HG02973 (cell line): ENCODE data around the gene ARHGAP29.

Experiments used
- ATAC-seq: cut with Tn5 transposase; IDR thresholded peaks from one replicate; pipeline ENCODE4 v1.9.1; 2021; ENCODE audit warnings: moderate library complexity; ENCODE audit not compliant: unreplicated experiment

ARHGAP29 gene

GRCh38 chr1:94260635-94261387 is 23.4 kb upstream of the ARHGAP29 start:
- no peak for ATAC-seq

GRCh38 chr1:94259635-94260289 is 22.4 kb upstream of the ARHGAP29 start:
- ATAC-seq = no peak

DNA sequence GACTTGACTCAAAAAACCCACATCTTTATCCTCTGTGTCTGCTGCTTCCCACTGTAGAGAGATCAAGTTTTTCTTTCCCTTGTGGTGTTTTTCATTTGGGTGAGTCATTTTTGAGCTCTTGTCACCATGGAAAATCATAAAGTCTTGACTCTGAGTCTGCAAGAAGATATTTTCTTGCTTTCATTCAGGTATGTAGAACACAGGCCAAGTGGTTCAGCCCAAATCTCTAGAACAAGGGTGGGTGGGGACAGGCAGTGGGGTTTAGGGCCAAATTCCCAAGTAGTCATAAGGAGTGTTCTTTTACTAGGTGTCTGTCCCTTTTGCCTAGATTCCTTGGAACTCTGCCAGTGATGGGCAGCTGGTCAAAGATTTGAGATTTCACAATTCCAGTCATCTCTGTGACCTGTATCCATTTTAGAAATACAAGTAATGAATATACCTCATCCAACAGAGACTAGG is 21.5 kb upstream of the ARHGAP29 start:
- no peak for ATAC-seq

DNA sequence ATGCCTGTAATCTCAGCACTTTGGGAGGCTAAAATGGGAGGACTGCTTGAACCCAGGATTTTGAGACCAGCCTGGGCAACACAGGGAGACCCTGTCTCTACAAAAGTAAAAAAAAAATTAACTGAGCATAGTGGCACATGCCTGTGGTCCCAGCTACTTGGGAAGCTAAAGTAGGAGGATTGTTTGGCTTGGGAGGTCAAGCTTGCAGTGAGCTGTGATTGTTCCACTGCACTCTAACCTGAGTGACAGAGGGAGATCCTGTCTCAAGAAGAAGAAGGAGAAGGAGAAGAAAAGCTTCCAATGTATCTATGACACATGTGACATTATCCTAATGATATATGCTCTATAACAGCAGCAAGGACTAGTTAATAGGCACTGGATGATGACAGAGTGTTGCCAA is 20.1 kb upstream of the ARHGAP29 start:
- ATAC-seq = no peak

- ATAC-seq = no peak
These were observed 18.1 kb upstream of the ARHGAP29 start for GRCh38 chr1:94255476-94255875.

DNA sequence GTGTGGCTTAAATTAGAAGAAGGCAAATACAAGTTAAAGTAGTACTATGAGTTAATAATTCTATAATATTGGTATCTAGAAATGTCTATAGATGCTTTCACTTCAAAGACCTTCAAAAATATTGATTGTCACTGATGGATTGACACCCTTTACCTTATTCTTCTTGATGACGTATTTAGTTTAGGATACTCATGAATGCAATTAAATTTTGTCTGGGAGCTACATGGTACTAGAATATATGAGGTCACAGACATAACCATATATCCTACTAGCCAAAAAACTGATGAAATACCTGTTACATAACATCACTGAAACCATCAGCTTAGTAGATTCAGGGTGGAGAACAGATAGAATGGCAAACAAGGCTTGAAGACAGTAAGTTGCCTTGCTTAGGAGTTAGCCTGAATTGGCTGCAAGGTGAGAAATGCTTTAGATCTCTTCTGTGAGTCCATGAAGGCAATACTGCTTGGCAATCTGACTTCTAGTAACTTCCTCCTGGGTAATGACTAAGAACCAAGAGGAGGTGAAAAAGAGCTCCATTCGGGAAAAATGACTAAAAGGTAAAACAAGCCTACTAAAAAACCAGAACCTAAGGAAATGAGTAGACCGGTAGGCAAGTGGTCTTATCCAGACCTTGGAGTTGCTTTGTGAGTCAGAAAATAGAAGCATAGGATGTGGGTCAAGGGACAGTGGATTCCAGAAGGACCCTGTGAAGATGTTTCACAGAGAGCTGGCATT is 16.9 kb upstream of the ARHGAP29 start:
- no peak for ATAC-seq

DNA sequence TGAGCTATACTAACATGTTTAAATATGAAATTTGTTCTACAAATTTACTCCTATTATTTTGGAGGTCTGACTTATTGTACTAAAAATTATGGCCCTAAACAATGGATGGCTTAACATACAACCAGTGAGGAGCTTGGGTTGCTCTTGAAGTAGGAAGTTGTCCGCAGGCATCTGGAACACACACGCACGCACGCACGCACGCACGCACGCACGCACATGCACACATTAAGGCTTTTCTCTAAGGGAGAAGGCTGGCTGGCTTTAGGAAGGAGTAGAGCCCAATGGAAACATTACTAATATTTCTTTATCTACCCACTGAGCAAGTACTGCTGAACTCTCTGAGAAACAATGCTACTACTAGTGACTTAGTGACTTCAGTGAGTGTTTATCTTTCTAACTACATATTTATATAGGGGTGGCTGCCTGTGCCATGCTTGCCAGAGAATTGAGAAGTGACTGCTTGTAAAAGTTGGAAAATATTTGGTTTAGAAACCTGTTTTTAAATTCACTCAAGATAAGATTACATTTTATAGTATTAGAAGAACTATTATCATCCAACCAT is 16.2 kb upstream of the ARHGAP29 start:
- ATAC-seq = no peak

GRCh38 chr1:94250341-94250740 is 13.0 kb upstream of the ARHGAP29 start:
- ATAC-seq = no peak

- no peak for ATAC-seq
These were observed 11.7 kb upstream of the ARHGAP29 start for GRCh38 chr1:94248956-94249688.

- ATAC-seq = peak; percentile 71
These were observed 10.0 kb upstream of the ARHGAP29 start for GRCh38 chr1:94247138-94248094.

DNA sequence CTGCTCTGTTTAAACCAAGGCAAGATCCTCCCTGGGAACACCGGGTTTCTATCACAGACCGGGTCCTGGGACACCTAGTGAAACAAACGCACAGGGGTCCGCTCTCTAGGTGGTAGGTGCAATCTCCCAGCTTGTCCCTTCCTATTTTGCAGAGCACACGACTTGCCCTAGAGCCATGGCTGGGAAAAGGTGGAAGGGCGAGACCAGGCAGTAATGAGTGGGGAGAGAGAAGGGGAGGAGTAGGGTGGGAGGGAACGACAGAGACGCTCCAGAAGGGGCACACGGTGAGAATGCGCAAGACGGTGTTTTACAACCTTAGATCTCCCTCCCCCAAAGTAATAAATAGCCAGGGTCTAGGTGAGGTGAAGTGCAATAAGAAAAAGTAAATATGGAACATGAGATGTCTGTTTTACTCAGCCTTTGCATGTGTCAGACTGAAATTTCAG is 9.3 kb upstream of the ARHGAP29 start:
- no peak for ATAC-seq

DNA sequence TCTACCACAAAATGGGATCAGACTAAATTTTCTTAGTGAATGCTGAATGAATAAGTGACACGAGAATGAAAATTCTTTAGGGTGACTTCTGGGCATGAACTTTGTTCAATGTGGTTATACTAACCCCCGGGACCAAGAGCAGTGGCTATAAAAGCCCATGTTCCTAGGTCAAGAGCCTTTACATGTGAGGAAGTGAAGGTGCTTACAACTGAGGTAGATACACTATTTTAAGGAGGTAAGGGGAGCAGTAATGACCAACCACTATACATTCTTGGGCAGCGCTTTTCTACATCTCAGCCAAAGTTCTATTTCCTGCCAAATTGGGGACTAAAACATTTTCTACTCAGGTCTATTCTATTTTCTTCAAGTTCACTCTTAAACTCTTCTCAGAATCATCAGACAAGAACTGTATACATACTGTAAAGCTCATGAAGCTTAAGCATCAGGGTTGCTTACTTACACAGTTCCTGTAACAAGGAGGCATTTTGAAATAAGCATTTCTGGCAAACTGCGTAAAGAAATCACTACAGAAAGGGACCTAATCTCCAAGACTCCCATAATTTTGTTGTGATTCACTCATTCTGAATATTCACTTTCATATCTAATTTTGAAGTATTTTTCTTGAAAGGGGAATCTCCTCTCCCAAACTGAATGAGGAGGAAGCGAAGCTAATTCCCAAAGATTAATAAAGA is 8.5 kb upstream of the ARHGAP29 start:
- ATAC-seq = no peak

GRCh38 chr1:94244816-94245215 is 7.4 kb upstream of the ARHGAP29 start:
- ATAC-seq = no peak

GRCh38 chr1:94243665-94244064 is 6.3 kb upstream of the ARHGAP29 start:
- ATAC-seq = no peak

- ATAC-seq = no peak
These were observed 3.4 kb upstream of the ARHGAP29 start for GRCh38 chr1:94240822-94241221.

DNA sequence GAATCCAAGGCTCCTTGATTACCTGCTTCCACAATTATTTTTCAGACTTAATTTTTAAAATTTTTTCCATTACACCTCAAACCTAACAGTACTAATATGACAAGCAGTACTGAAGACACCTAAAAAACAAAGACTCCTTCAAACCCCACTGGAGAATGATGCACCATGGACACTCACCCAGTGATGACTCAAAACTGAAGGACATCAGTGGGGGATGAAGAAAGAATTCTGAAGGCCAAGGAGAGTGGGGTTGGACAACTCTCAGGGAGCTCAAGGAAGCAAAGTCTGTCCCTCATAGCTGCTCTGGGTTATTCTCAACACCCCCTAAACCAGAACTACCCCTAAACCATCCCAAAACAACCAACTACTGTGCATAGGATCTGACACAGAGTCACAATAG is 2.4 kb upstream of the ARHGAP29 start:
- no peak for ATAC-seq

- no peak for ATAC-seq
These were observed 1.7 kb upstream of the ARHGAP29 start for GRCh38 chr1:94239051-94239450.

- ATAC-seq = peak; percentile 10
These were observed 624 bp downstream of the ARHGAP29 start for GRCh38 chr1:94236630-94237290.
